Stimulated activated CD4-positive, alpha-beta T cell treated with anti-CD3 and anti-CD28 coated beads, Interleukin-15, amount 100 ng/mL, for 48 hours (primary cell): ENCODE measurements around the gene OR51A4.
"Not testable (repeated sequence)": the region's sequence is repeated elsewhere in the genome, so short reads cannot be mapped to it uniquely, and the experiment has no call there.

Source experiments
- DNase-seq, 2 donors: peaks; one replicate each; pipeline ENCODE4 v3.0.0-alpha.2; 2020; ENCODE audit warnings: low read depth in 2 of 2

Gene OR51A4, protein sequence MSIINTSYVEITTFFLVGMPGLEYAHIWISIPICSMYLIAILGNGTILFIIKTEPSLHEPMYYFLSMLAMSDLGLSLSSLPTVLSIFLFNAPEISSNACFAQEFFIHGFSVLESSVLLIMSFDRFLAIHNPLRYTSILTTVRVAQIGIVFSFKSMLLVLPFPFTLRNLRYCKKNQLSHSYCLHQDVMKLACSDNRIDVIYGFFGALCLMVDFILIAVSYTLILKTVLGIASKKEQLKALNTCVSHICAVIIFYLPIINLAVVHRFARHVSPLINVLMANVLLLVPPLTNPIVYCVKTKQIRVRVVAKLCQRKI

DNA sequence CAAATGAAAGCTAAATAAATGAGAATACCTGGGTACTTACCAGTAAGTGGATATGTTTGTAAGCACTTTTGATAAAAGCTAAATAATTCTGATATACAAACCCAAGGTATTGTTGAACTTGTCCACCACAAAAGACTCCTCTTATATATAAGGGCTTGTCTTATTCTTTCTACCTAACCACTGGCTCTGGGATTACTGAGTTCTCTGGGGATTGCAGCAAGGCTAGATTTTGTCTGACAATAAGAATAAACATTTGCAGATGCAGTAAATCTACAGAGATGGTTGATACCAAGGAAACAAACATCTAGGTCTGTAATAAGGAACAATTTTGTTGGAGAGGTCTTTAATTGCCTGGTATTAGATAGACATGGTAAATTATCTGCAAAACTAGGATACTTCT is at the start of gene OR51A4:
TSS of gene OR51A4 (minus strand) at position 101 of the 400 bp plus-strand sequence. CDS start 505 bp downstream, outside the sequence.
- DNase-seq = no peak

DNA sequence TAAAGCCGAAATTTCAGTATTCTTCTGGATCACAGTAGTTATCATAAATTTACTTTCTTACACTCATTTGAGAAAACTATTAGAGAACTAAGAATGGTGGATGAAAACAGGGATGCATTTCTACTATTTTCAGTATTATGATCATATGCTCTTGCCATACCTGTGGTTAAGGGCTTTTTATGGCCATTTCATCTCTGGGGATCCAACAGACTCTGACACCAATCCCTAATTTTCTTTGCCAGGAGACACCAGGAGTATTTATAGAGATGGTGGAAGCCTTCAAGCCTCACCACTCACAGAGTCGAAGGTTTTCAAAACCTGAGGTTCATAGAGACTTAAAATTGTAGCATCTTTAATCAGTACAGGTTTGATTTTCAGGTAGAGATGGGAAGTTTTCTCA is 47.1 kb upstream of the OR51A4 start, which contains the start of gene OR51L1:
TSS of gene OR51L1 (plus strand) at position 301 of the 400 bp plus-strand sequence. CDS start 4,132 bp downstream, outside the sequence.
- no peak for DNase-seq

DNA sequence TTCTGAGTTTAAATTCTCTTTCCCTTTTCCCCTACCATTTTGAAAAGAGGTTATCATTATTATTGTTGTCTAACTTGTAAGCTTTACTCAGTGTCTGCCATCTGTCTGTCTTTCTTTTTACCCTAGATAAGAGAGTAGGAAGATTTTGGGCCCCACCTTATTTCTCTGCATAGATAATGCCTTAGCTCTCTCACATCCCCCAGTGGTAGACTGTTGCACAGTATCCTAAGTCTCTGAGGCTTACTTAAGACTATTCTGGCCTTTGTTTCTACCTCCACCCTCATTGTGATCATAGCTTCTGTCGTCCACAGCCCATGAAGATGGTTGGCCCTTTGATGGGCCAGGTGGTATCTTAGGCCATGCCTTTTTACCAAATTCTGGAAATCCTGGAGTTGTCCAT is 43.7 kb upstream of the OR51A4 start:
- DNase-seq = no peak

DNA sequence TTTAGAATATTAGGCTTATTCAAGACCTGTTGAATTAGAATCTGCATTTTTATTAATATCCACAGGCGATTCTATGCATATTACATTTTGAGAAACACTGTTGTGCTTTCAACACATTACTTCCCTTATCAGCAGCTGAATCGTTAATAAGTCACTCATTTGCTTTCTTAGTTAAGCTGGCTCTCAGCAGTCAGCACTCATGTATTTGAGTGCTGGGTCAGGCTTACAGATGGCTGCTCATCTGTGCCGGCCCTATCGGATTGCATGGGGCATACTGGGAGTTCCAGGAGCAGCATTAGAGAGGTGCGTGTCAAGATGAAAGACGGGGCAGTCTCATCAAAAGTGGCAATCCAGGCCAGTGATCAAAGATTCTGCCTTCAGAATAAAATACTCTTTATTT is 36.4 kb upstream of the OR51A4 start:
- no peak for DNase-seq

DNA sequence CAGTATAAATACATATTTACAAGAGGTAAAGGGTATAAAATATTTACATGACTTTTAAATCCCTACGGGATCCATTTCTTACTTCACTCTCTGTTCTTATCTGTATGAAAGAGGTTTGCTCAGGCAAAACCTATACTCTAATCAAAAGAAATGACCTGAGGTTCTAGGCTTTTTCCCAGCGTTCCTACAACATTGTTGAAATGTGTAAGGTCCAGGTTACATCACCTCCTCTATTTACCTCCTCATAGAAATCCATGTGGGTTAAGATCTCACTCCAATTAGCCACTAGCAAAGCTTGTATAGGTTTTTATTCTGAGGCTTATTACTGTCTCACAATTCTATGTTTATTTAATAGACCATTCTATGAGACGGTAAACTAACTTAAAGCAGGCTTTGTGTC is 35.3 kb upstream of the OR51A4 start:
- DNase-seq = no peak

DNA sequence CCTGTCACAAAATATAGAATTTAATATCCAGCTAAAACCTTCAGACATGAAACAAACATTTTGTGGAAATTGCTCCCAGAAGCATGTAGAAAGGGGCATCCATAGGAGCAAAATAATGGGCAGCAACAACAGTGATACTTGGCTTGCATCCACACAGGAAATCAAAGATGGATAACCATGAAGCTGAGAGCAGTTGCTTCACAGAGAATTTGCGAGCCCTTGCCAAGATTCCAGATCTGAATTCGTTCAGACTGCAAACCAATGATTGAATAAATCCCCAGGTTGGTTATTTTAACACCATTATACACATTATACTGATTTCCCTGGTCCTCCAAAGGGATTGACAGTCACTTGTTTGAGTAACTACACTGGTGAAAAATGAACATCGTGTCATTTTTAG is 31.6 kb upstream of the OR51A4 start:
- no peak for DNase-seq

DNA sequence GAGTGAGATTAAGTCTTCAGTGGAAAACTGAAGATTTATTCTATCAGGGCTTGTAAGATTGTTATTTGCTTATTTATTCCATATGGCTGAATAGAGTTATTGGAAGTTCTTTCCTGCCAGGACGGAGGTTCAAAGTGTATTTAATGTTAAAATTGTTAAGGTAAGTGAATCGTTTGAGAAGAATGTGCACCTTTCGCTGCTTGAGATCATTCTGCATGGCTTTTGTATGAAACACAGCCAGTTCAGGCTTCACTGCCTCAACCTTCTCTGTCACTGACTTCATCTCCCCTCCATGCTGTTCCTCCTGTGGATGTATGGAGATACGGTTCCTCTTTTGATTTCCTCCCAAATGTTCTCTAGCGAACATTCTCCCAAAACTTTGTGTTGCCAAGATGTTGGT is 28.0 kb upstream of the OR51A4 start:
- DNase-seq = no peak

DNA sequence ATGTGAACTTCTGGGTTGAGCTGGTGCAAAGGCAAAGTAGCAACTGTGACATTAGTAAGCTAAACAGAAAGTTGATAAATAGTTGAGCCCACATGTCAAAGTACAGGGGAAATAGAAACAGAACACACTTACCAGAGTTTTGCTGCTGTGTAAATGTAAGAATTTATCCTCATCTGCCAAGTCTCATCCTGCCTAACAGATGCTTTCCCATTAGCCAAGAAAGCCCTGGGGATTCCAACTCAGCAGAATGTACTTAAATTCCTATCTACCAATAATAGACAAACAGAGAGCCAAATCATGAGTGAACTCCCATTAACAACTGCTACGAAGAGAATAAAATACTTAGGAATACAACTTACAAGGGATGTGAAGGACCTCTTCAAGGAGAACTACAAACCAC is 15.4 kb upstream of the OR51A4 start:
- no peak for DNase-seq

DNA sequence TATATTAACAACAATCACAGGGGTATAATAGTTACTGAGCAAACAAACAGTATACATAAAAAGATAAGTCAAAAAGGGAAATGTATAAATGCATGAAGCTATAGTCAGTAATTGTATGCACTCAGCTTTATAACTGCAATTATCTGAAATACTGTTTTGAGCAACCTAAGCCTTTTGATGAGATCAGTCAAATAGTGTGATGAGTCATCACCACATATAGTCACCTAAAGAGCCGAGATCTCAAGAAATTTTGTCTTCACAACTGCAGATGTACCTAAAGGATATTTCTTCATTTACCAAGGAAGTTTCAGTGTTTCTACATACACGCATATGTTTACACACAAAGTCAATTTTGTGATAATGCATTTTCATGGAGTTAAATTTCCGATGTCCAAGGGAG is 13.5 kb upstream of the OR51A4 start:
- DNase-seq = no peak

DNA sequence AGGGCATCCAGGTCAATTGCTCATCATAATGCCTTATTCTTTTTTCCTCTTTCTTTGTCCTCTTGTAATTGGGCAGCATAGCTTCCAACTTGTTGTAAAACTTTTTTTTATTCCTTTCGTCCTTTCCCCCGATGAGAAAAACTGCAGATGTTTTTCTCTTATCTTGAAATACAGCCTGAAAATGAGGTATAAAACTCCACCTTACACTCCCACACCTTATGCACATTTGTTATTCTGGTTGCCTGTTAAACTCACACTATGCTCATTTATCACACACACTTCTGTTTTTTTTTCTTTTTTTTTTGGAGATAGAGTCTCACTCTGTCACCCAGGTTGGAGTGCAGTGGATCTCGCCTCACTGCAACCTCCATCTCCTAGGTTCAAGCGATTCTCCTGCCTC is 10.0 kb upstream of the OR51A4 start:
- no peak for DNase-seq

DNA sequence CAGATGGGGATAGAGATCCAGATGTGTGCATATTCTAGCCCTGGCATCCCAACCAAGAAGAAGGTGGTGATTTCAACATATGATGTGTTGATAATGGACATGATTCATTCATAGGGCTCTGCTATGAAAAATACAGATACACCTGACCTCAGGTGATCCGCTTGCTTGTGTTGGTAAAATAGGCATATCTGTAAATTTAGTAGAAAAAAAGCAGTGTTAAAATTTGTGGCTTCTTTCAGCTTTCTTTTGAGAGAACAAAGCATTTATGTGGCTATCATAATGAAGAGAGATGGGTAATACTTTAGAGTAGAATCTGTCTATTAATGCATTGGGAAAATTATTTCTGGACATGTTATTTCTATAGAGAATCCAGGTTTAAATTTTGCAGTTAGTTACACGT is 8.2 kb upstream of the OR51A4 start, which contains the start of gene OR51A2:
TSS of gene OR51A2 (minus strand) at position 101 of the 400 bp plus-strand sequence. CDS start at position 101, 0 bp downstream.
- not testable (repeated sequence) for DNase-seq

DNA sequence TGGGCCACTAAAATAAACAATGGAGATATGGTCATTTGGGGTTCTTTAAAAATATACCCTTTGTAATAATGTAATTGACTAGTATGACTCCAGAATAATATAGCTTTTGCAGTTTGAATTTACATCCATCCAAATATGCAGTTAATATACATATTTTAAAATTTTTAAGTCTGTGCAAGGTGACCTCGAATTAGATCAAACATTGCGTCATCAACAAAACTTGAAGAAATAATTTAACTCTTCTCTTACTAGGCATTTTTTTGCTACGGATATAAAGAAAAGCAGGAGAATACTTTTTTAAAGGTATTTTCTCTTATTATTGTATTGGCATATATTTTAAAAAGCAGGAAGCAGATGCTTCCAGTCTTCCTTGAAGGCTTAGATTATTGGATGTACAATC is 10.7 kb downstream of the OR51A4 start:
- DNase-seq = no peak

DNA sequence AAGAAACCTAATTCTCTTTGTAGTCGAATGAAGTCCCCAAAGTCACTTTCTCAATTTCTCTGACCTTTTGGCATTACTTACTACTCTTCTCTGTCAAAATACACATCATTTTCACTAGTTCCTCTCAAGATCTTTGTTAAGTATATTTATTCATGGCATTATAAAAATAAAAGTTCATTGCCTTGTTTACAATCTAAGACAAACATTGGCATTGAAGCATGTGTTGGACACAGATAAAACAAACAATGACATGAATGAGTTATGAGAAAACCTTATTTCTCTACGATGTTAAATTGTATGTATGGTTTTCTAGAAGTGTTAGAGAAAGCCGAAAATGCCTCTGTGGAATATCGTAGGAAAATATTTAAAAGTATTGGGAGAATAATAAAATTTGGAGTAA is 14.7 kb downstream of the OR51A4 start:
- no peak for DNase-seq

DNA sequence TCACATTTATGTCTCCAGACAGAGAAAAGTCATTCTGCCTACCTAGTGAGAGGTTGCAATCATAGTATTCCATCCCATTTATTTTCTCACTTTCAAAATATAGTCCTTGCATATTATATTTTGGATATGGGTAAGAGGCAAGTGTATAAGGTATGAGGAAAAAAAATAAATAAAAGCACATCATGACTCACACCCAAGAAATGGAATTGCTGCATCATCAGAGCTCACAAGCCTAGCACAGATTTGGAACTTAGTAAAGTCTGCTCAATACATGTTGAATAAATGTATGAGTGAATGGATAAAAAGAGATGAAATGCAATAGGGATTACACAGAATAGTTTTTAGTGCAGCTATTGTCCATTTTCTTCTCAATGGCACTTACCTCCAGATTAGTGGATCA is 20.8 kb downstream of the OR51A4 start:
- no peak for DNase-seq

DNA sequence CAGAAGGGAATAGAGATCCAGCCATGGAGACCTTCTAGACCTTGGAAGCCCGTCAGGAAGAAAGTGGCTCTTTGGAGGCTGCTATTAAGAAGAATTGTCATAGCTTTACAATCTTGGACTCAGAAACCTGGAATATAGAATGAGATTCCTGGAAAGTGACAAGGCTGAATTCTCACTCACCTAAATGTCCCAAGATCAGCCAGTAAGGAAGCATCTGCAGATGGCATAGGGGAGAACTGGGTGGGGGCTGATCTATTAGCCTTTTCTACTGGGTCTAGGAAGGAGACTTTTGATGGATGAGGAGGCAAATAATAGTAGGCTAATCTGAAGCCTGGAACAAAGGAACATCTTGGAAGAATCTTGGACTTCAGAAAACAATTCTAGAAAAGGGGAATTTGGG is 23.2 kb downstream of the OR51A4 start, which contains the start of gene OR51G1:
TSS of gene OR51G1 (minus strand) at position 101 of the 400 bp plus-strand sequence. CDS start at position 101, 0 bp downstream.
- DNase-seq = no peak

DNA sequence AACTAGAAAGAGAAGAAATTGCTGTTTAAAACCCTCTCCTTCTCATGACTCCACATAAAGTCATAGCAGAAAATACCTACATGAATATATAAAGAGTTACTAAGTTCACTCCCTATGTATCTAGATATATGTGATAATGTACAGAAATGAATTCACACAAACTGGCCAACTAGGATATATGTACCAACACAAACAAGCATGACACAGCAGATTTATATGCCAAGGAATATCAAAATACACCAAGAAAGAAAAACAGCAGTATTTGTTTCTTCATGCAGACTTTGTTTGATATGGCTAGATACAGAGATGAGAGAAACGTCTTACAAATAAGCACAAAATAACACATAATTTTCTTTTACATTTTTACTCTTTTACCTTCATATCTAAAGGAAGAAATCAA is 25.1 kb downstream of the OR51A4 start:
- DNase-seq = no peak

DNA sequence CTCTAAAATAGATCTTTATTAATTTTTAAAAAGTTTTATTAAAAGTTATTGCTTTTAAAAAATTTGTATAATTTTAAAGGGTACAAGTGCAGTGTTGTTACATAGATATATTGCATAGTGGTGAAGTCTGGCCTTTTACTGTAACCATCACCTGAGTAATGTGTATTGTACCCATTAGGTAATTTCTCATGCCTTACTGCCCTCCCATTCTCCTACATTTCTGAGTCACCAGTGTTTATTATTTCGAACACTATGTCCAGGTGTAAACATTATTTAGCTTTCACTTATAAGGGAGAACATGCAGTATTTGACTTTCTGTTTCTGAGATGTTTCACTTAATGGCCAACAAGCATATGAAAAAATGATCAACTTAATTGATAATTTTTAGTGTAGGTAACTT is 25.6 kb downstream of the OR51A4 start:
- no peak for DNase-seq

DNA sequence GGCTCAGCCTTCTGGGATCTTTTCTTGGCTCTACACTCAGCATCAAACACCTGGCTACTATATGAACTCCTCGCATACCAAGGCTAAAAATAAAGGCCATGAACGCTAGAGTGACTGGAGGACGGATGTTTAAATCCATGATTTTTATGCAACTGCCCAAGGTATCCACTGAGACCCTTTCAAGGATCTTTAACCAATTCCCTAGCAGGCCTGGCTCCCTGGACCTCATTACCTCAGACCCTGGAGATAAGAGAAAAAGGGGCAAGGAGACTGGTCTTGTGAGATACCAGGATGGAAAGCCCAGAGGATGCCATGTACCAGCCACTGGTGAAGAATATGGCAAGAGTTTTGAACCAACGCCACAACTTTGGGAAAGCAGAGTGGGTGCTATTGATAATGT is 28.2 kb downstream of the OR51A4 start, which contains the start of gene OR51G2:
TSS of gene OR51G2 (minus strand) at position 101 of the 400 bp plus-strand sequence. CDS start 3,687 bp downstream, outside the sequence.
- DNase-seq = no peak

DNA sequence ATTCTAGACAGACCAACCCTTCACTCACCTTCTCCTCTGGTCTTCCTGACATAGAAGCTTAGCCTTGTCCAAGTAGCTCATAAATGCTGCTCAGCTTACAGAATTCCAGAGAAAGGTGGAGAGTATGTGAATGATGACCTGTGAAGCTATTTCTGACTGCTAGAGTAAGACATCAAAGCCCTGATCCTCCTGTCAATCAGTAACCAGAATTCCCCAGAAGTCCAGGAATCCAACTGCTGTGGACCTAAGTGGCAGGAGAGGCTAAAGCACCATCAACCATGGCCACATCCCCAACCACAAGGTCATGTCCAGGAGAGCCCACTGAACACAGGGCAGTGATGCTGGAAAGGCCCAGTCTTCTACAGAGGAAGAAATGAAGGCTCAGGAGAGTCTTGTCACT is 30.8 kb downstream of the OR51A4 start:
- DNase-seq = no peak

DNA sequence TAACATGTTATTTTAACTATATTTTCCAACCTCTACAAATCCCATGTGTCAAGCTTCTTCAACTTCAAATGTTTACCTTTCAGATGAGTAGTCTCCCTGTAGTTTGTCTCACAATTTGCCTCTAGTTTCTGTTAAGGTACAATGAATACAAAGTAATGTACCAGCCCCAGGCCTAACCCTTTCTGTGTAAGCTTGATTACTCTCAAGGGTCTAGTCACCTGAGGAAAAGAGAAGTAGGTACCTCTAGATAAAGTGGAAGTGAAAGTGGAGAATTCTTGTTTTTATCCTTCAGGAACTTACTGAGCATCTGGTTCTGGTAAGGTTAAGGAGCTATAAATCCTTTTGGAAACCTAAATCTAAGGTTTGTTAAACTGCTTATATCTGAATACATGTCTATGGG is 43.9 kb downstream of the OR51A4 start, which contains the start of gene OR51A7:
TSS of gene OR51A7 (plus strand) at position 300 of the 400 bp plus-strand sequence. CDS start 3,587 bp downstream, outside the sequence.
- no peak for DNase-seq
